Stimulated activated CD4-positive, alpha-beta T cell treated with anti-CD3 and anti-CD28 coated beads, Interleukin-15, amount 100 ng/mL, for 48 hours (primary cell): ENCODE data around the gene TAOK3.
"Not testable (repeated sequence)": the region's sequence is repeated elsewhere in the genome, so short reads cannot be mapped to it uniquely, and the experiment has no call there.

Experiments
- DNase-seq, 2 donors: peaks; one replicate each; pipeline ENCODE4 v3.0.0-alpha.2; 2020; ENCODE audit warnings: low read depth in 2 of 2

Gene TAOK3

DNA sequence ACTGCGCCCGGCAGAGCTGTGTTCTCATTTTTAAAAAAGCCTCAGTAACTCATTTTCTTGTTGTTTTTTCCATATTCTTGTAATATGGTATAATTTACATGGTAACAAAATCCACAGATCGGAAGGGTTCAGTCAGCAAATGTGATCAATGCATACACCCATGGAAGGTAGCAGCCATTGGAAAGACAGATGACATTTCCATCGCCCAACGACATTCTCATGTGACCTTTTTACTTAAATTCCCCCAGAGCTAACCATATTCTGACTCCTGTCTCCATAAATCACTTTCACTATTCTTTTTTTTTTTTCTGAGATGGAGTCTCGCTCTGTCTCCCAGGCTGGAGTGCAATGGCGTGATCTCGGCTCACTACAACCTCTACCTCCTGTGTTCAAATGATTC is 231.9 kb downstream of the TAOK3 start:
- DNase-seq, result no peak

DNA sequence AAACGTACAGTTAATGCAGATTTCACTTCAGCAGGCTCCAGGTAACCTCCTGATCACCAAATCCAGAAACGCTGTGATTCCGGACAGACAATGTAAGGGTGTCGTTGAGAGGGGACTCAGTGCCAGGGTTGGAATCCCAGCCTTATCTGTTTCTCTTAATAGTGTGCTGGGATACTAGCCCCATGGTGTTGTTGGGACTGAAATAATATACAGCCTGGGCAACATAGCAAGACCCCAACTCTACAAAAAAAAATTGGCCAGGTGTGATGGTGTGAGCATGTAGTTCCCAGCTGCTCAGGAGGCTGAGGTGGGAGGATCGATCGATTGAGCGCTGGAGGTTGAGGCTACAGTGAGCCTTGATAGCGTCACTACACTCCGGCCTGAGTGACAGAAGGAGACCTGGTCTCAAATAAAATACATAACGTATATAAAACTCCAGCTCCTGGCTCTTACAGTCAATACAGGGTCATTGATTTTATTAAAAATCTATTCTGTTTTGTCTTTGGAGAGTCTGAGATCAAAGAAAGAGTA is 235.5 kb downstream of the TAOK3 start:
- no peak for DNase-seq

DNA sequence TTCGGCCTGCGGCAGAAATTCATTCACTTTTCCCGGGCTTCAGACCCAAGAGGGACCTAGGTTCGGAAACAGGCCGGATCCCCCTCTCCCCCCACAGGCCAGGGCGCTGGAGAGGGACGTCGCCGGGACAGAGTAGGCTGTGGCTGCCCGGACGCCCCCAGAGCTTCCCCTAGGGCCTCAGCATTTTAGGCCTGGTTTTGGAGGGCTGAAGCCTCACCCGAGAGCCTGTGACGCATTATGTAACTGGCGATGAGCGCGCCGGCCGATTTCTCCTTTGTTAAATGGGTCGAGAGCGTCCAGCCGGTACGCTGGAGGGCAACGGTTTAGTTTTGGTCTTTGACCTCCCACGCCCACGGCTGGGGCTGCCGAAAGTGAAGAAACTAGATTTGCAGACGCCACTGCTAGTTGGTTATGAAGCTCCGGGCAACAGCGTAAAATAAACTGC is 236.1 kb downstream of the TAOK3 start:
- DNase-seq, result peak; percentile 12 to 15

DNA sequence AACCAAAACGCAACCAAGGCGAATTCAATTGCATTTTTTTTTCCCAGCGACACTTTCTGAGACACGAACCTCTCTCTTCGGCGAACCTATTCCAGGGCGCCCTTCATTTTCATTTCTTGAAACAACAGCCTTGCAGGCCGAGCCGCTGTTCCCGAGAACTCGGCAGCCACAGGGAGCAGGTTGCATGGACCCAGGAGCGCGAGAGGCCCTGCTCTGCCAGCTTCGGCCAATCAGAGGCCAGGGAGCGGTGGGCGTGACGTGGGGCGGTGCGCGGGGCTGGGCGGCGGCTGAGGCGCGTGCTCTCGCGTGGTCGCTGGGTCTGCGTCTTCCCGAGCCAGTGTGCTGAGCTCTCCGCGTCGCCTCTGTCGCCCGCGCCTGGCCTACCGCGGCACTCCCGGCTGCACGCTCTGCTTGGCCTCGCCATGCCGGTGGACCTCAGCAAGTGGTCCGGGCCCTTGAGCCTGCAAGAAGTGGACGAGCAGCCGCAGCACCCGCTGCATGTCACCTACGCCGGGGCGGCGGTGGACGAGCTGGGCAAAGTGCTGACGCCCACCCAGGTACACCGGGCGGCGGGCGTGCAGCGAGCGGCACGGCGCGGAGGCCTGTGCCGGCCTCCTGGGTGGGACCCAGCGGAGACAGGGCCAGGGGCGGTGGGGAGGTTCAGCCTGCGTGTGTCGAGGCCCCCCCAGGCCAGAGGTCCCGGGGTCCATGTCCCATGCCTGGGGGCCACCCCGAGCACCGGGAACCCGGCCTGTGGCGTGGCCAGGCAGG is 236.7 kb downstream of the TAOK3 start, which contains the start of gene PEBP1:
Gene PEBP1, plus strand, starts transcription at position 337 of the 771 bp plus-strand sequence. Its CDS starts 86 bp downstream, at position 423.
- DNase-seq, result peak; percentile 87 to 94

DNA sequence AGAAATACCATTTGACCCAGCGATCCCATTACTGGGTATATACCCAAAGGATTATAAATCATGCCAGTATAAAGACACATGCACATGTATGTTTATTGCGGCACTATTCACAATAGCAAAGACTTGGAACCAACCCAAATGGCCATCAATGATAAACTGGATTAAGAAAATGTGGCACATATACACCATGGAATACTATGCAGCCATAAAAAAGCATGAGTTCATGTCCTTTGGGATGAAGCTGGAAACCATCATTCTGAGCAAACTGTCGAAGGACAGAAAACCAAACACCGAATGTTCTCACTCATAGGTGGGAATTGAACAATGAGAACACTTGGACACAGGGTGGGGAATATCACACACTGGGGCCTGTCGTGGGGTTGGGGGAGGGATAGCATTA is 243.3 kb downstream of the TAOK3 start:
- not testable (repeated sequence) for DNase-seq

DNA sequence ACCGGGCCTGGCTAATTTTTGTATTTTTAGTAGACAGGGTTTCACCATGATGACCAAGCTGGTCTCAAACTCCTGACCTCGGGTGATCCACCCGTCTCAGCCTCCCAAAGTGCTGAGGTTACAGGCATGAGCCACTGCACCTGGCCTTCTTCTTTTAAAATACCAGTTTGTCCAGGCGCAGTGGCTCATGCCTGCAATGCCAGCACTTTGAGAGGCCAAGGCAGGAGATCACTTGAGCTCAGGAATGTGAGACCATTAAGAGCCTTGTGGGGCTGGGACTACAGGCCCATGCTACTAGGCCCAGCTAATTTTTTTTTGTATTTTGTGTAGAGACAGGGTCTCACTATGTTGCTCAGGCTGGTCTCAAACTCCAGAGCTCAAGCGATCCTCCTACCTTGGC is 244.8 kb downstream of the TAOK3 start:
- no peak for DNase-seq

DNA sequence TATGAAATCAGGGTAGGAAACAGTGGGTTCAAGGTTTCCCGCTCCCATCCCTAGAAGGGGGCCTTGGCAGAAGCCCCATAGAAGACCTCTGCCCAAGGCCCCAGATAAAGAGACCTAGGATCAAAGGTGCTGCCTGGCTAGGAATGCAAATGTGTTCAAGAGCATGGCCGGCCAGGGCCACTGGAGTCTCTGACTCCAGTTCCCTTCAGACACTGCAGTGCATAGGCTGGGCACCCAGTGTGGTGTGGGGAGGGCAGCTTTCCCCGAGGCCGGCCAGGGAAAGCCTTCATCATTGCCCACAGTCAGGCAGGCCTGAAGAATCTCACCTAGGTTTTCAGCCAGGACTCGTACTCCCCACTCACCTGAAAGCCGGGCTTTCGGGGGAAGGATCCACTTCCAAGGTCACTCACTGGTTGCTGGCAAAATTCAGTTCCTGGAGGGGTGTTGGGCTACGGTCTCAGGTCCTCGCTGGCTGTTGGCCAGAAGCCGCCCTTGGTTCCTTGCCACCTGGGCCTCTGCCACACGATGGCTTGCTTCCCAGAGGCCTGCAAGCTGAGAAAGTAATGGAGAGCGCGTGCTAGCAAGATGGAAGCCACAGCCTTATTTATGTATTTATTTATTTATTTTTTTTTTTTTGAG is 246.5 kb downstream of the TAOK3 start:
- no peak for DNase-seq

DNA sequence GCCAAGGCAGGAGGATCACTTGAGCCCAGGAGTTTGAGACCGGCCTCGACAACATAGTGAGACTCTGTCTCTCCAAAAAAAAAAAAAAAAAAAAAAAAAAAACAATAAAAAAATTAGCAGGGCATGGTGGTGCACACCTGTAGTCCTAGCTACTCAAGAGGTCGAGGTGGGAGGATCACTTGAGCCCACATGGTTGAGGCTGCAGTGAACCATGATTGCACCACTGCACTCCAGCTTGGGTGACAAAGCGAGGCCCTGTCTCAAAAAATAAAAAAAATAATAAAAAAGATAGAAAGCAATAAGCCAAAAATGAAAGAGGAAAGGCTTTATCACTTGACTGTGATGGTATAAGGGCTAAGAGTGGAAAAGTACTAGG is 247.0 kb downstream of the TAOK3 start:
- no peak for DNase-seq

DNA sequence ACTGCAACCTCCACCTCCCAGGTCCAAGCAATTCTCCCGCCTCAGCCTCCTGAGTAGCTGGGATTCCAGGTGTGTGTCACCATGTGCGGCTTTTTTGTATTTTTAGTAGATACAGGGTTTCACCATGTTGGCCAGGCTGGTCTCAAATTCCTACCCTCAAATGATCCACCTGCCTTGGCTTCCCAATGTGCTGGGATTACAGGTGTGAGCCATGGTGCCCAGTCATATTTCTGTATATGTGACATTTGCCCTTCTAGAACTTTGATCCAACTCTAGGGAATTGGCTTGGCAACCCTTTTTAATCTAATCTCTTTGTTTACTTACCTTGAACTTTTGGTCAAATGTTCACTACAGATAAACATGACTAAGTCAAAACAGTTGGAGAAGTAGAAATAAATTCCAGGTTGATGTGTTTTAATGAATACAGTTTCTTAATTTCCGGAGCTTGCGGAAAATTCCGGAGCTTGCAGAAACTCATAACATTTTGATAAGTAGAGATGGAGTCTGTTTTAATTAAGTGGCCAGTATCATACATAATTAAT is 248.3 kb downstream of the TAOK3 start:
- no peak for DNase-seq

DNA sequence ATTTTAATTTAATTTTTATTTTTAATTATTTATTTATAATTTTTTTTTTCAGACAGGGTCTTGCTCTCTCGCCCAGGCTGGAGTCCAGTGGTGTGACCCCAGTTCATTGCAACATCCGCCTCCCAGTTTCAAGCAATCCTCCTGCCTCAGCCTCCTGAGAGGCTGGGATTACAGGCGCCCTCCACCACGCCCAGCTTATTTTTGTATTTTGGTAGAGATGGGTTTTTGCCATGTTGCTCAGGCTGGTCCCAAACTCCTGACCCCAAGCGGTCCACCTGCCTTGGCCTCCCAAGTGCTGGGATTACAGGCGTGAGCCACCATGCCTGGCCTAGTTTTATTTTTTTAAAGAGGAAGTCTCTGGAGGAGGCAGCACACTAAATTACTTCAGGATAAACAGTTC is 250.4 kb downstream of the TAOK3 start:
- no peak for DNase-seq

DNA sequence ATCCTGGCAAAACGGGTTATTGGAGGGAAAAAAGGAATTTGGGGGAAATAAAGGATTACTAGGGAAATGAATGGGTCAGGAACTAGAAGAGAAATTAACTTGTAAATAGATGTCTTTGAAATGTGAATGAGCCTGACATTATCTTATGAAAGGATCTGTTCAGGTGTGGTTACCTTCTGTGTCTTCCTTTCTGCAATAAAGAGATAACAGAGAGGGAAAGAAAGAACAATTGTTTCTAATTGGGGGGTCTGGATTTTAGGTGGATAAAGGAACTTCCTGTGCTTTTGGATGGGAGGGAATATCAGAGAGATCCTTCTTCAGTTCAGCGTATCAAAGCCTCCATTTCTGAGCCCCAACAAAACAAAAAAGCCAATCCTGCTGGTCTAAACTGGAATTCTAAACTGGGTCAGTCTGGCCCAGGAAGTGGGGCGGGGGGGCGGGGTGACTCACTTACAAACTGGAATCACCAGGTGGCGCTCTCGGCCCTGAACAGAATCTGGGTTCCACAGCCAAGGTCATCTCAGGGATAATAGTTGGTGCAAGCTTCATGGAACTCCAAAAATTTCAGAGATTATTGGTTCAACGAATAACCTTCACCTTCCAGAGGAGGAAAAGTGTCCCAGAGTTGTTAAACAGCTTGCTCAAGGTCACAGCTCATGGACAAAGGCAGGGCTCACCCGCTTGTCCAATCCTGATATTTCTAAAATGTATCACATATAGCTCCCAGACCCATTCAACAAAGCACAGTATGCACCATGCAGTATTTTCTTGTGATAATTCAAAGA is 251.9 kb downstream of the TAOK3 start:
- peak in 1 of 2 donors; percentile 40 for DNase-seq

DNA sequence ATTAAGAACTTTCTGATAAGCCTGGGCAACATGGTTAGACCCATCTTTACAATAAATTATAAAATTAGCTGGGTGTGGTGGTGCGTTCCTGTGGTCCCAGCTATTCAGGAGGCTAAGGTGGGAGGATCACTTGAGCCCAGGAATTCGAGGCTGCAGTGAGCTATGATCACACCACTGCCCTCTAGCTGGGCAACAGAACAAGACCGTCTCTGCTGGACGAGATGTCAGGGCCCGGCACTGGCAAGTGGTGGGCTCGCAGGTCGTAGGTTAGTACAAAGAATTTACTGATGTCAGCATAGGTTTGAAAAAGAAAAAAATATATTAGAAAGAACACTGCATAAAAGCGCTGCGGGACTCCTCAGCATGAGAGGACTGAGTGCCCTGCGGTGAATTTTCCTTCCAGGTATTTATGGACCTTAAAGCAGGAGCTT is 253.2 kb downstream of the TAOK3 start:
- DNase-seq, result no peak

DNA sequence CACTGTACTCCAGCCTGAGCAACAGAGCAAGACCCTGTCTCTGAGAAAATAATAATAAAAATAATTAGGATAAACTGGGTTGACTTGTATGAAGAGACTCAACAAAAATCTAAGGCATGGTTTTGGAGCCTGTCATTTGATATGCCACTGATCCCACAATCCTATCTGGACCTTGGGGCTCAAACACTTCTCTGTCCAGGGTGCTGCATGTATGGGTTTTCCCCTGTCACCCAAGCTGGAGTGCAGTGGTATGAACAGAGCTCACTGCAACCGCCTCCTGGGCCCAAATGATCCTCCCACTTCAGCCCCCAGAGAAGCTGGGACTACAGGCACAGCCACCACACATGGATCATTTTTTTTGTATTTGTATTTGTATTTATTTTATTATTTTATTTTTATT is 263.6 kb downstream of the TAOK3 start:
- no peak for DNase-seq

DNA sequence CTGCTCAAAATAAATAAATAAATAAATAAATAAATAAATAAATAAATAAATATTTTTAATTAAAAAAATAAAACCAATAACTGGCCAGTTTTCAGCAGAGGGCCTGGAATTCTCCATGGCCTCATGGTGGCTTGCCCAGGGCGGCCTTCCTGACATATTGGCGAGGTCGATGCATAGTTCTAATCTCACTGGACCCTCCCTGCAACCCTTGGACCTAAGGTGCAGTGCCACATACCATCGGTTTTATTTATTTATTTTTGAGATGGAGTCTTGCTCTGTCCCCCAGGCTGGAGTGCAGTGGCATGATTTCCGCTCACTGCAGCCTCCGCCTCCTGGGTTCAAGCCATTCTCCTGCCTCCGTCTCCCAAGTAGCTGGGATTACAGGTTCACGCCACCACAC is 265.0 kb downstream of the TAOK3 start:
- DNase-seq, result no peak

DNA sequence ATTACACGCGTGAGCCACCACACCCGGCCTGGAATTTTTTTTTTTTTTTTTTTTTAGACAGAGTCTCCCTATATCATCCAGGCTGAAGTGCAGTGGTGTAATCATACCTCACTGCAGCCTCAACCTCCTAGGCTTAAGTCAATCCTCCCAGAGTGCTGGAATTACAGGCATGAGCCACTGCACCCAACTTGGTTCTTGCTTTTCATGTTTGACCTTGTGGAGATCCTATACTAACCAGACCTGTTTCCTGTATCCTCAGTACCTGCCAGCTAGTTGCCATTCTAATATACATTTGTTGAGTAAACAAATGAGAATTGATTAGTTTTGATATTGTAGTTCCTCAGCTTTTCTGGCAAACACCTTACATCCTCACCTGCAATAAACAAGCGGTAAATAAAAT is 265.7 kb downstream of the TAOK3 start:
- DNase-seq, result no peak

DNA sequence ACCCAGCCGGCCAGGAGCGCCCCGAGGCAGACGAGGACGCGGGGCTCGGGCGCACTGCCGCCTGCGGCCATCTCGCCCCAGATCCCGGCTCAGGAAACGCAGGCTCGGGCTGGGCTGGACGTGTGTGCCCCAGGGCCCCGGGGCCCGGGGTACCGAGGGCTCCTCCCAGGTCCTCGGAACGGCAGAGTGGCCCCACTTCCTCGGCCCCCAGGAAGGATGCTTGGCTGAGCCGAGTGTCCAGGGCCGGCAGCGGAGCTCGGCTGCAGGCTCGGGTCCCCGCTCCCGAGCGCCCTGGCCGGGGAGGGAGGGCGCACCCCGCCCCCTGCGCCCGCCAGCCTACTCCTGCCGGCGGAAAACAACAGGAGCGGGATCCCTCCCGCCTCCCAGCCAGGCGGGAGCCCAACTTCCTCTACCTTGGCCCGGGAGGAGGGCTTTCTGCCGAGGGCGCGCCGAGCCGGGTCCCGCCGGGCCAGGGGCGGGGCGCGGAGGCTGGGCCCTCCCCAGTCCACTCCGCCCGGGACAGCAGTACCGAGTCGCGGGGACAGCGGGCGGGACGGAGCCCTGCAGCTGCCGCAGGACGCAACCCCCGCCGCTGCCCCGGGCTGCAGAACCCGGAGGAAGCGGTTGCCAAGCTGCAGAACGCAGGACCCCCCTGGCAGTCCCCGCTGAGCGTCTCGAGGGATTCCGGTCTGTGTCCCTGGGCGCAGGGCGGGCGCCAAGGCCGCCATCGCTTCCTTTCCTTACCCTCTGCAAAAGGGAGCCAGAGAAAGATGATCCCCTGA is 268.9 kb downstream of the TAOK3 start, which contains the start of gene VSIG10:
Gene VSIG10, minus strand, starts transcription at position 411 of the 782 bp plus-strand sequence. Its CDS starts 340 bp downstream, at position 71.
- DNase-seq, result no peak

DNA sequence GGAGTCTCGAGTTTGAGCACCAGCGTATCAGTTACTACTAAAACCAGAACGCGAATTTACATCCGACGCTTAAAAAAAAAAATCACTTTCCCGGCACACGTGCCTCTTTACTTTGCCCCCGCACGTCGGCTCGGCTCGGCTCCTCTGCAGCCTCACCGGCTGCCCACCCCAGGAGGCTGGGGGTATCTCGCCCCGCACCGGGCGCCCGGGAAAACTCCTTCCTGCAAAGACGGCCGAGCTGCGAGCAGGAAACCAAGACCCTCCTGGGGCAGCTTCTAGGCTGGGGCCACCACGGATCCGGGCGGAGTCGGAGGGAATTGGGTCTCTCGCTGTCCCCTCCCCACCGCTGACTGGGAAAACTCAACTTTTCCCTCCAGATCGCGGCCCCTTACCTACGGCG is 269.5 kb downstream of the TAOK3 start:
- no peak for DNase-seq

DNA sequence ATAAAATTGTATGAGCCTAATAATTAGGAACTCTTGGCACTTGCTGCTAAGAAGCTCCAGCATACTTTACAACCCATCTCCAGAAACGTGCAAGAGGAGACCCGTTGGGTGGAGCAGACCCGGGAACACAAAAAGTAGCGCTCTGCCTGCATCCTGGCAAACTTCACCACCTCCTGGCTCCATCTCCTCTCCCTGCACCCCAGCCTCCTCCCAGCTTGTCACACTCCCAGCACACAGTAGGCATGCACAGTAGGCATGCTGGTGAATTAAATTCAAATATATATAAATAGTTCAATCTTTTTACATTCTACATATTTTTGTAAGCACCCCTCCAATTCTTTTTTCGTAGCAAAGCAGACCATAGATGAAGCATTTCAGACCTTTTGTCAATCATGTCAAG is 270.1 kb downstream of the TAOK3 start:
- no peak for DNase-seq

DNA sequence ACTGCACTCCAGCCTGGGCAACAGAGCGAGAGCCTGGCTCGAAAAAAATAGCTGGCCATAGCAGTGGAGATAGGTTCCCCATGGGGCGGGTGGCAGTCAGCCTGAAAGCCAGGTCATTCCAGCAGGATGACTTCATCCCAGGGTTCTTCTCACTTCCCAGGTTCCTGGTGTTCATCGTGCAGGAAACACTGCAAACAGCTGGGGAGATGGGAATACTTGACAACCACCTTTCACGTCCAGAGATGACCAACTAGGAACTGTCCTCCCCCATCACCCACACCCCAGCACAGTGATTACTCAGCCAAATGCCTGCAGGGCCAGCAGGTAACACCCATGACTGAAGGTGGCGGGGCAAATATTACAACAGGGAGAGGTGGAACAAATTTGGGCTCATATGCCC is 270.6 kb downstream of the TAOK3 start:
- DNase-seq, result no peak

DNA sequence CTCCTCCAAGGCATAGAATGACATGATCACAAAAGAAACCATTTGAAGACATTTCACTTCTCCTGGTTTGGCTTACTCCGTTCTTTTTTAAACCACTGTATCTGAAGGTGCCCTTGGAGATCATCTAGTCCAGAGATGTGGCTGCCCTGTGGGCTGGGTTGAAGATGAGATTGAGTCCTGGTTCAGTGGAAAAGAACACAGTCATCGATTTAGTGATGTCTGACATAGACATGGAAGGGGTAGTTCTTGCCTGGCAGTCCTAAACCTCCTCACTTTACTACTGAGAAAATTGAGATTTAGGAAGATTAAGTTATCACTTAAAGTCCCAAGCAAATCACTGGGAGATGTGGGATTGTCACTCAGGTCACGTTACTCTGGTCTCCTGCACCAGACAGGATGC is 271.7 kb downstream of the TAOK3 start:
- no peak for DNase-seq
